HFFc6 (cell line): ENCODE data around the gene ZNF70. TPM values are rescaled to one million over a fixed set of nuclear protein-coding genes. Genes with fewer than 3 reads are reported as not detected.

Experiments used
- DNase-seq: peaks from one replicate; pipeline ENCODE4 v3.0.0-alpha.2; 2018
- H3K27ac Mint-ChIP-seq: 2 replicates; pipeline ENCODE4 v1.8.0; 2020; ENCODE audit warnings: mild to moderate bottlenecking, mixed read lengths
- H3K27me3 Mint-ChIP-seq: 2 replicates; pipeline ENCODE4 v1.8.0; 2021; ENCODE audit warnings: mild to moderate bottlenecking, moderate library complexity, mixed read lengths; ENCODE audit not compliant: insufficient read depth
- H3K36me3 Mint-ChIP-seq: 2 replicates; pipeline ENCODE4 v1.8.0; 2021; ENCODE audit warnings: low read depth, mixed read lengths
- H3K4me1 Mint-ChIP-seq: 2 replicates; pipeline ENCODE4 v1.8.0; 2020; ENCODE audit warnings: low read depth, mixed read lengths
- H3K4me3 Mint-ChIP-seq: 2 replicates; pipeline ENCODE4 v1.8.0; 2020; ENCODE audit warnings: mild to moderate bottlenecking, moderate library complexity, mixed read lengths
- H3K9me3 Mint-ChIP-seq: 2 replicates; pipeline ENCODE4 v1.8.0; 2020; ENCODE audit warnings: mild to moderate bottlenecking, mixed read lengths
- CTCF ChIP-seq: fragments of 200-600 bp; sonication (generic); IDR thresholded peaks from 2 replicates; pipeline ENCODE4 v1.5.0; 2021; ENCODE audit warnings: antibody characterized with exemption, mild to moderate bottlenecking
- total RNA-seq, 6 experiments: library from RNA; stranded (reverse); fragmentation: NEBNext Ultra II Directional; extraction: Animal tissue kit (Norgen Biotek cat#: 25700); gene quantifications; 2 replicates in 1 of 6; 3 replicates in 5 of 6; pipeline ENCODE4 v1.2.3, GENCODE V29; 2021

The ZNF70 gene
- total RNA-seq, 6 experiments from 2014 or later, result 6.0 to 7.0 (median 6.4) TPM

- Mint-ChIP-seq H3K27me3 (peaks cover 4% of the 10 kb centered on the region; the same call in 1 of the 2 replicates), H3K36me3 (no peaks in the 10 kb centered on the region), H3K27ac (no peak overlapping the region), H3K4me1 (peaks cover 19% of the 10 kb centered on the region), H3K4me3 (no peak overlapping the region), H3K9me3 (no peaks in the 10 kb centered on the region)
- DNase-seq, result no peak
- TF ChIP-seq CTCF, result no peak
Observed at GRCh38 chr22:23774114-23774921, 23.4 kb upstream of the ZNF70 start.

- Mint-ChIP-seq H3K27ac (no peak overlapping the region), H3K4me3 (peak overlapping the region; percentile 79), H3K36me3 (no peaks in the 10 kb centered on the region), H3K9me3 (no peaks in the 10 kb centered on the region), H3K27me3 (peaks cover 4% of the 10 kb centered on the region; the same call in 1 of the 2 replicates), H3K4me1 (peaks cover 19% of the 10 kb centered on the region)
- DNase-seq, result no peak
- TF ChIP-seq CTCF, result no peak
Observed at GRCh38 chr22:23773483-23774113, 22.7 kb upstream of the ZNF70 start.

GRCh38 chr22:23772649-23773473 is 21.9 kb upstream of the ZNF70 start, which contains the start of gene MMP11:
TSS of gene MMP11 (plus strand) at chr22:23772849. CDS start at chr22:23772871, 22 bp downstream.
- Mint-ChIP-seq H3K27ac (no peak within 1 kb of the TSS), H3K36me3 (no peaks in the 10 kb centered on the region), H3K4me1 (peaks cover 19% of the 10 kb centered on the region), H3K4me3 (peak within 1 kb of the TSS; percentile 79), H3K27me3 (peaks cover 2% of the 10 kb centered on the region; the same call in 1 of the 2 replicates), H3K9me3 (no peaks in the 10 kb centered on the region)
- TF ChIP-seq CTCF, result peak; percentile 34
- no peak for DNase-seq

- peaks cover 2% of the 10 kb centered on the region; the same call in 1 of the 2 replicates for H3K27me3 Mint-ChIP-seq
- no peaks in the 10 kb centered on the region for H3K9me3 Mint-ChIP-seq
- DNase-seq, result no peak
- H3K36me3 Mint-ChIP-seq, result no peaks in the 10 kb centered on the region
- H3K4me3 Mint-ChIP-seq, result peak overlapping the region; percentile 69
- no peak for TF ChIP-seq CTCF
- no peak overlapping the region for H3K27ac Mint-ChIP-seq
- peaks cover 19% of the 10 kb centered on the region for H3K4me1 Mint-ChIP-seq
Observed at GRCh38 chr22:23772315-23772648, 21.4 kb upstream of the ZNF70 start.

- Mint-ChIP-seq H3K27me3 (peaks cover 2% of the 10 kb centered on the region), H3K9me3 (no peaks in the 10 kb centered on the region), H3K4me1 (peaks cover 17% of the 10 kb centered on the region), H3K27ac (no peak overlapping the region), H3K36me3 (no peaks in the 10 kb centered on the region; the same call in 1 of the 2 replicates), H3K4me3 (no peak overlapping the region)
- DNase-seq, result no peak
- TF ChIP-seq CTCF, result no peak
Observed at GRCh38 chr22:23769321-23769965, 18.5 kb upstream of the ZNF70 start.
